Measurements from ENCODE around the gene UBA6. TPM values are rescaled to one million over a fixed set of nuclear protein-coding genes. Genes with fewer than 3 reads are reported as not detected.

Gene UBA6
- total and polyA plus RNA-seq, 8 donors: 4.1 to 26.5 (median 14.4) TPM

DNA sequence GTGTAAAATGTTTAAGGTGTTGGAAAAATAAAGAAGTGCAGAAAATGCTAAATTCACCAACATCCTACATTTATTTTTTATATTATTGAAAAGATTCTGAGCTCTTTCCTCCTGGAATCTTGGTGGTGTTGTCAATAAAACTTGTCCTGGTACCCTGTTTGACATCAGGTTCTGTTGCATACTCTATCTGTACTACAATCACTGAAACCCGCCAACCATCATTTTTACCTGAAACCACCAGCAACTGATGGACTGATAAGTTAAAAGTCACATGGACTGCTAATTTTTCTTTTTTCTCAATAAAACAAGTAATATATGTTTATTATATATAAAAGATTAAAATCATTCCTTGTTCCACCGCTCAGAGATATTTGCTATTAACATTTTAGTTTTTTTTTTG lies 119.0 kb downstream of the UBA6 start:
- Histone ChIP-seq H3K4me1 (peaks cover 0 to 17% (median 6%) of the 10 kb centered on the region in 3 donors), H3K9me3 (no peaks in the 10 kb centered on the region), H3K4me3 (no peak overlapping the region), H3K27ac (no peak overlapping the region), H3K36me3 (no peaks in the 10 kb centered on the region), H3K27me3 (no peaks in the 10 kb centered on the region)
- ATAC-seq (no peak), DNase-seq (no peak), FAIRE-seq (no peak)
- 47 to 49% methylated on average over 2 of the region's 2 CpGs for WGBS, 2 donors
- TF ChIP-seq, protein P1, sequence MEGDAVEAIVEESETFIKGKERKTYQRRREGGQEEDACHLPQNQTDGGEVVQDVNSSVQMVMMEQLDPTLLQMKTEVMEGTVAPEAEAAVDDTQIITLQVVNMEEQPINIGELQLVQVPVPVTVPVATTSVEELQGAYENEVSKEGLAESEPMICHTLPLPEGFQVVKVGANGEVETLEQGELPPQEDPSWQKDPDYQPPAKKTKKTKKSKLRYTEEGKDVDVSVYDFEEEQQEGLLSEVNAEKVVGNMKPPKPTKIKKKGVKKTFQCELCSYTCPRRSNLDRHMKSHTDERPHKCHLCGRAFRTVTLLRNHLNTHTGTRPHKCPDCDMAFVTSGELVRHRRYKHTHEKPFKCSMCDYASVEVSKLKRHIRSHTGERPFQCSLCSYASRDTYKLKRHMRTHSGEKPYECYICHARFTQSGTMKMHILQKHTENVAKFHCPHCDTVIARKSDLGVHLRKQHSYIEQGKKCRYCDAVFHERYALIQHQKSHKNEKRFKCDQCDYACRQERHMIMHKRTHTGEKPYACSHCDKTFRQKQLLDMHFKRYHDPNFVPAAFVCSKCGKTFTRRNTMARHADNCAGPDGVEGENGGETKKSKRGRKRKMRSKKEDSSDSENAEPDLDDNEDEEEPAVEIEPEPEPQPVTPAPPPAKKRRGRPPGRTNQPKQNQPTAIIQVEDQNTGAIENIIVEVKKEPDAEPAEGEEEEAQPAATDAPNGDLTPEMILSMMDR (IDR thresholded peaks at IDR 0.05): no peak
- intact Hi-C loops (cut with DNase I): no loop called here

DNA sequence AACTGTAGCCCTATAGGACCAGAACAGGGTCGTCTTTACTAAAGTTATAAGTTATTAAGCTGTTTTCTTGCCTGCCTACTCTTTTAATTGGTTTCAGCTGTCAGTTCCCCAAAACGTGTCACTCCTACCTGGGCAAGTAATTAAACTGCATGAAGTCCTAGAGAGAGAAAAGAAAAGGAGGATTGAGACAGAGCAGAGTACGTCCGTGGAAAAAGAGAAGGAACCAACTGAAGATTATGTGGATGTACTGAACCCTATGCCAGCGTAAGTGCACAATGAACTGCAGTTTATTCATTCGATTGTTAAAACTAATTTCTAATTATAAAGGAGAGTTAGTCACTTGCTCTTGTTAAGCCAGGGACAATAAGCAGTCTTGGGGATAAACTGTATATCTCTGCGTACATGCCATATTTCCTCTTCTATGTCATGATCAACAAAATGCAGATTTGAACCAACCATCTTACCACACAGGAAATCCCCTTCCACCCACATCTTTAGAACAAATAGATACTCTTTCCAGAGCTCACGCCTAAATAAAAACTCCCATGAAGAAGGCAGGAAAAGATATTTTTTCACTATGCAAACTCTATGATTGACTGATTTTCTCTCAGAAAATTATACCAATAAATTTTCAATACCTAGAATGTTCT lies 119.6 kb downstream of the UBA6 start:
- no peak for DNase-seq
- WGBS, 2 donors: 82 to 83% methylated on average over 8 of the region's 8 CpGs
- intact Hi-C loops (cut with DNase I): no loop called here

DNA sequence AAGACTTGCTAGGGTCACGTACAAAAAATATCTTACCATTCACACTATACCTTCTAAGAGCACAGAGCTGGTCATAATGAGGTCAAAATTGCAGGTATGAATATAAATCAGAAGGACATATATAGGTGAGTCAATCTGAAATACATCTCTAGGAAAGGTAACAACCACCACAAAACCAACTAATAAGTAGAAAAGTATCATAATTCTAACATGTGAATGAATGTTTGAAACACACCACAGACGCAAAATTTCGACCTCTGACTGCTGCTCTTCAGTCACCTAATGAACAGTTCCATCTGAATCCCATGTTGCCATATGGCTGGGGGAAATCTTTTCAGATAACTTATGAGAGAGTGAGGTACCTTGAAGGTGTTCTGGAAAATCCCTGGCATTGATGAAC lies 120.4 kb downstream of the UBA6 start:
- Histone ChIP-seq H3K4me1 (peaks cover 0 to 8% (median 0%) of the 10 kb centered on the region in 3 donors), H3K9me3 (no peaks in the 10 kb centered on the region), H3K27me3 (no peaks in the 10 kb centered on the region), H3K4me3 (no peak overlapping the region), H3K27ac (no peak overlapping the region), H3K36me3 (no peaks in the 10 kb centered on the region)
- FAIRE-seq (no peak), DNase-seq (no peak), ATAC-seq (no peak)
- intact Hi-C loops (cut with DNase I): no loop called here
- 92 to 96% methylated on average over 3 of the region's 3 CpGs for WGBS, 2 donors
- TF ChIP-seq, protein P1 (IDR thresholded peaks at IDR 0.05): no peak

More for the DNA sequence above, 119.6 kb downstream of the UBA6 start:
- Histone ChIP-seq H3K9me3 (no peaks in the 10 kb centered on the region), H3K4me3 (no peak overlapping the region), H3K4me1 (peaks cover 0 to 12% (median 0%) of the 10 kb centered on the region in 3 donors), H3K36me3 (no peaks in the 10 kb centered on the region), H3K27ac (no peak overlapping the region), H3K27me3 (no peaks in the 10 kb centered on the region)
- FAIRE-seq: no peak
- TF ChIP-seq, protein P1 (IDR thresholded peaks at IDR 0.05): no peak
- no peak for ATAC-seq

DNA sequence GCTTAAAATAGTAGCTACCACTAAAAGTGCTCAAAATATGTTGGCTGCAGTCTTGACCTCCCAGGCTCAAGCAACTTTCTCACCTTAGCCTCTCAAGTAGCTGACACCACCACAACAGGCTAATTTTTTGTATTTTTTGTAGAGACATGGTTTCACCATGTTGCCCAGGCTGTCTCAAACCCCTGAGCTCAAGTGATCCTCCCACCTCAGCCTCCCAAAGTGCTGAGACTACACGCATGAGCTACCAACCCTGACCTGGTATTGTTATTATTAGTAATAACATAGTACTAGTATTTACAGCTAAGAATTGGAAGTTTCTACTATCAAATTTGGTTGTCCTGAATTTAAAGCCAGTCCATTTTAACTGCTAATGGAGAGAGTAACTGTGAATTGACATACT lies 124.4 kb downstream of the UBA6 start:
- no peak overlapping the region for H3K27ac ChIP-seq
- 89 to 97% methylated on average over 1 of the region's 1 CpG for WGBS, 2 donors
- peak in 1 of 4 donors; percentile 15 for ATAC-seq
- no peak overlapping the region for H3K4me3 ChIP-seq
- FAIRE-seq: no peak
- H3K36me3 ChIP-seq: no peaks in the 10 kb centered on the region
- no peaks in the 10 kb centered on the region for H3K4me1 ChIP-seq
- no peak for DNase-seq
- no peaks in the 10 kb centered on the region for H3K27me3 ChIP-seq
- H3K9me3 ChIP-seq: no peaks in the 10 kb centered on the region
- intact Hi-C loops (cut with DNase I): no loop called here
- TF ChIP-seq, protein P1 (IDR thresholded peaks at IDR 0.05): no peak

DNA sequence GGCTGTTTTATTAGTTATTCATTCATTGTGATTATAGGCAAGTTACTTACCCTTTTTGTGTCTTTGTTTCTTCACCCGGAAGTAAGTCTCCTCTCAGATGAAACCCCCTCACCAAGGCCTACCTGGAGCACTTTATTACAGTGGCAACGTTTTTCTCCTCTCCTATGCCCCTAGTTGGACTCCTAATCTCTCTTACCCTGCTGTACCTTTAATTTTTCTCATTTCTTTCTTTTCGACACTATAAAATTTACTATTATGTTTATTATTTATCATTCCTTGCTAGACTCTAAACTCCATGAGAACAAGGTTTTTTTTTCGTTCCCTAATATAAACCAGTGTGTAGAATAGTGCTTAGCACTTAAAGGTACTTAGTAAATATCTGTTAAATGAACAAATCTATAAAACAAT lies 124.9 kb downstream of the UBA6 start:
- WGBS, 2 donors: 81 to 86% methylated on average over 4 of the region's 4 CpGs
- Histone ChIP-seq H3K9me3 (no peaks in the 10 kb centered on the region), H3K36me3 (no peaks in the 10 kb centered on the region), H3K27ac (peak overlapping the region in 1 of 4 donors; percentile 18), H3K4me3 (no peak overlapping the region), H3K27me3 (no peaks in the 10 kb centered on the region), H3K4me1 (no peaks in the 10 kb centered on the region)
- intact Hi-C loops (cut with DNase I): no loop called here
- no peak for DNase-seq
- FAIRE-seq: no peak
- ATAC-seq: no peak
- TF ChIP-seq, protein P1 (IDR thresholded peaks at IDR 0.05): no peak
